ENCODE measurements around the gene FSIP1.

The FSIP1 gene

GRCh38 chr15:39795486-39795885 lies 12.8 kb upstream of the FSIP1 start:
- H3K9me2 ChIP-seq (ENCODE audit: low read depth, low read length): no peaks in the 10 kb centered on the region
- H3K9ac ChIP-seq (ENCODE audit: low read length): no peak overlapping the region
- no peak overlapping the region for H3K27ac ChIP-seq (ENCODE audit: low read depth, low read length, poor library complexity, severe bottlenecking)
- no peak for TF ChIP-seq EZH2 (IDR thresholded peaks at IDR 0.05; ENCODE audit: borderline replicate concordance, low read length)
- peaks cover 5% of the 10 kb centered on the region for H3K4me1 ChIP-seq (ENCODE audit: insufficient read depth, low read length, severe bottlenecking)
- H3K9me3 ChIP-seq (ENCODE audit: low read length): no peaks in the 10 kb centered on the region
- H3K4me2 ChIP-seq (ENCODE audit: low read length): no peak overlapping the region
- no peak overlapping the region for H2AFZ ChIP-seq (ENCODE audit: low read length)
- H3K36me3 ChIP-seq (ENCODE audit: insufficient read depth, low read length): no peaks in the 10 kb centered on the region
- H4K20me1 ChIP-seq (ENCODE audit: insufficient read depth, low read length): no peaks in the 10 kb centered on the region
- H3K79me2 ChIP-seq (ENCODE audit: insufficient read depth, low read length): no peaks in the 10 kb centered on the region
- H3K27me3 ChIP-seq (ENCODE audit: insufficient read depth, low read length): no peaks in the 10 kb centered on the region; the same call in 1 of the 2 replicates
- H3F3A ChIP-seq (ENCODE audit: insufficient read depth, low read length): no peaks in the 10 kb centered on the region
- no peak overlapping the region for H3K4me3 ChIP-seq (ENCODE audit: low read depth, low read length, poor library complexity, severe bottlenecking)

DNA sequence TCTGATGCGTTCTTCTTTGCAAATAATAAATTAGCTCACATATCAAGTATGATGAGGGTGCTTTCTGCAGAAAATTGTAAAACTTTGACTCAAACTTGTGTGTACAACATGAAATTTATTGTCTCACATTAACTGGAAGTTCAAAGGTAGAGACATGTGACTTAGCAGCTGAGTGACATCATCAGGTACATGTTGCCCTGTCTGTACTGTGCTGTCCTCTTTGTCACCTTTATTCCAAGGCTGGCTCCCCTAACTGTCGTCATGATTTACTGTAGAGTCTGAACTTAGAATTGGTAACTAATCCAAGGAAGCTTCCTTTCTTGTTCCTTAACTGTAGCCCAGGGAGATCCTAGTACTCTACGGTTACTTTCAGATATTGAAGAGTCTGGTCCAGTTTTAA lies 12.3 kb upstream of the FSIP1 start:
- no peaks in the 10 kb centered on the region for H3K9me2 ChIP-seq (ENCODE audit: low read depth, low read length)
- no peaks in the 10 kb centered on the region for H3K79me2 ChIP-seq (ENCODE audit: insufficient read depth, low read length)
- no peak overlapping the region for H3K27ac ChIP-seq (ENCODE audit: low read depth, low read length, poor library complexity, severe bottlenecking)
- no peak overlapping the region for H3K4me3 ChIP-seq (ENCODE audit: low read depth, low read length, poor library complexity, severe bottlenecking)
- no peak overlapping the region for H3K4me2 ChIP-seq (ENCODE audit: low read length)
- H3F3A ChIP-seq (ENCODE audit: insufficient read depth, low read length): no peaks in the 10 kb centered on the region
- no peaks in the 10 kb centered on the region; the same call in 1 of the 2 replicates for H3K27me3 ChIP-seq (ENCODE audit: insufficient read depth, low read length)
- H4K20me1 ChIP-seq (ENCODE audit: insufficient read depth, low read length): no peaks in the 10 kb centered on the region
- H3K9me3 ChIP-seq (ENCODE audit: low read length): no peaks in the 10 kb centered on the region
- no peak overlapping the region for H2AFZ ChIP-seq (ENCODE audit: low read length)
- TF ChIP-seq EZH2 (IDR thresholded peaks at IDR 0.05; ENCODE audit: borderline replicate concordance, low read length) (no peak), CTCF (IDR thresholded peaks at IDR 0.05; ENCODE audit: low read length) (no peak)
- no peak overlapping the region for H3K9ac ChIP-seq (ENCODE audit: low read length)
- peaks cover 5% of the 10 kb centered on the region for H3K4me1 ChIP-seq (ENCODE audit: insufficient read depth, low read length, severe bottlenecking)
- H3K36me3 ChIP-seq (ENCODE audit: insufficient read depth, low read length): no peaks in the 10 kb centered on the region

- Histone ChIP-seq H3K9ac (ENCODE audit: low read length) (no peak overlapping the region), H3K9me3 (ENCODE audit: low read length) (no peaks in the 10 kb centered on the region), H3K9me2 (ENCODE audit: low read depth, low read length) (no peaks in the 10 kb centered on the region), H3K4me3 (ENCODE audit: low read depth, low read length, poor library complexity, severe bottlenecking) (no peak overlapping the region), H3K36me3 (ENCODE audit: insufficient read depth, low read length) (no peaks in the 10 kb centered on the region), H3K27me3 (ENCODE audit: insufficient read depth, low read length) (no peaks in the 10 kb centered on the region; the same call in 1 of the 2 replicates), H3K4me2 (ENCODE audit: low read length) (no peak overlapping the region), H2AFZ (ENCODE audit: low read length) (no peak overlapping the region), H3K4me1 (ENCODE audit: insufficient read depth, low read length, severe bottlenecking) (peaks cover 5% of the 10 kb centered on the region), H3K27ac (ENCODE audit: low read depth, low read length, poor library complexity, severe bottlenecking) (no peak overlapping the region), H3F3A (ENCODE audit: insufficient read depth, low read length) (no peaks in the 10 kb centered on the region), H4K20me1 (ENCODE audit: insufficient read depth, low read length) (no peaks in the 10 kb centered on the region), H3K79me2 (ENCODE audit: insufficient read depth, low read length) (no peaks in the 10 kb centered on the region)
- TF ChIP-seq EZH2 (IDR thresholded peaks at IDR 0.05; ENCODE audit: borderline replicate concordance, low read length) (no peak), CTCF (IDR thresholded peaks at IDR 0.05; ENCODE audit: low read length) (no peak)
Measured at GRCh38 chr15:39793923-39794322, 11.3 kb upstream of the FSIP1 start.

DNA sequence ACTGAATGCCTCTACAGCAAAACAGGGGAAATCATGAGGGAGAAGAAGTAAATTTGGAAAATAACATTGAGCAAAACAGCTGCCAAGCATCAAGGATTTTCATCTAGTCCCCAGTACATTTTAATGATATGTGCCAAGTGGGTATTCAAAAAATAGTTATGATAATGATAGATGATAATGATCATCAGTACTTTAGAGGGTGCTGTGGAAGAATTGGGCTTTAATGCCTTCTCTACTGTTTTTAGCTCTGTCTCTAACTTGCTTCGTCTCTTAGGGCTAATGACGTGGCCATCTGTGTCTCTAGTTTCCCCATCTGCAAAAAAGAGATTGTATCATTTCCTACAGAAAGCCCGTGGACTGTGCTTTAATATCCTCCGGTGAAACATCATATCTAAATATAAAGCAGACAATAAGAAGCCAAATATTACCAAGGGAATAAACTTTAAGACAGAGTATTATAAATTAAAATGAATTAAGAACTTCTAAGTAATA lies 10.2 kb upstream of the FSIP1 start:
- H4K20me1 ChIP-seq (ENCODE audit: insufficient read depth, low read length): no peaks in the 10 kb centered on the region
- H3K36me3 ChIP-seq (ENCODE audit: insufficient read depth, low read length): no peaks in the 10 kb centered on the region
- H3K9ac ChIP-seq (ENCODE audit: low read length): no peak overlapping the region
- no peak overlapping the region for H3K4me2 ChIP-seq (ENCODE audit: low read length)
- no peaks in the 10 kb centered on the region for H3F3A ChIP-seq (ENCODE audit: insufficient read depth, low read length)
- no peak overlapping the region for H3K4me3 ChIP-seq (ENCODE audit: low read depth, low read length, poor library complexity, severe bottlenecking)
- H3K9me3 ChIP-seq (ENCODE audit: low read length): no peaks in the 10 kb centered on the region
- H2AFZ ChIP-seq (ENCODE audit: low read length): no peak overlapping the region
- no peaks in the 10 kb centered on the region for H3K9me2 ChIP-seq (ENCODE audit: low read depth, low read length)
- H3K27me3 ChIP-seq (ENCODE audit: insufficient read depth, low read length): no peaks in the 10 kb centered on the region
- no peak overlapping the region for H3K27ac ChIP-seq (ENCODE audit: low read depth, low read length, poor library complexity, severe bottlenecking)
- peaks cover 5% of the 10 kb centered on the region for H3K4me1 ChIP-seq (ENCODE audit: insufficient read depth, low read length, severe bottlenecking)
- TF ChIP-seq EZH2 (IDR thresholded peaks at IDR 0.05; ENCODE audit: borderline replicate concordance, low read length): no peak
- TF ChIP-seq CTCF (IDR thresholded peaks at IDR 0.05; ENCODE audit: low read length): no peak
- H3K79me2 ChIP-seq (ENCODE audit: insufficient read depth, low read length): no peaks in the 10 kb centered on the region
